Stimulated activated CD4-positive, alpha-beta T cell treated with anti-CD3 and anti-CD28 coated beads, TNF-alpha, amount 100 ng/mL, for 1 hour (primary cell): ENCODE results near the gene DAPK1.

ENCODE experiments used
- DNase-seq, 3 donors: peaks; one replicate each; pipeline ENCODE4 v3.0.0-alpha.2; 2020; ENCODE audit warnings: low read depth in 3 of 3, low spot score in 1 of 3

The DAPK1 gene

GRCh38 chr9:87638292-87638691, 140.6 kb downstream of the DAPK1 start:
- no peak for DNase-seq

GRCh38 chr9:87639949-87640348, 142.3 kb downstream of the DAPK1 start:
- DNase-seq = no peak

- DNase-seq = no peak
These were observed 142.7 kb downstream of the DAPK1 start for GRCh38 chr9:87640385-87640795.

GRCh38 chr9:87641067-87641466, 143.4 kb downstream of the DAPK1 start:
- DNase-seq = no peak

GRCh38 chr9:87642330-87643106, 144.9 kb downstream of the DAPK1 start:
- DNase-seq = no peak

GRCh38 chr9:87643107-87643650, 145.5 kb downstream of the DAPK1 start:
- DNase-seq = no peak

GRCh38 chr9:87643778-87644570, 146.3 kb downstream of the DAPK1 start:
- DNase-seq = no peak

- no peak for DNase-seq
These were observed 147.0 kb downstream of the DAPK1 start for GRCh38 chr9:87644659-87645058.

- no peak for DNase-seq
These were observed 148.9 kb downstream of the DAPK1 start for GRCh38 chr9:87646546-87646945.

GRCh38 chr9:87647114-87647513, 149.4 kb downstream of the DAPK1 start:
- DNase-seq = no peak

- DNase-seq = no peak
These were observed 150.9 kb downstream of the DAPK1 start for GRCh38 chr9:87648606-87649005.

GRCh38 chr9:87650611-87651295, 153.1 kb downstream of the DAPK1 start:
- no peak for DNase-seq

GRCh38 chr9:87651431-87651830, 153.8 kb downstream of the DAPK1 start:
- DNase-seq = no peak

GRCh38 chr9:87653941-87654340, 156.3 kb downstream of the DAPK1 start:
- DNase-seq = no peak

- DNase-seq = no peak
These were observed 158.1 kb downstream of the DAPK1 start for GRCh38 chr9:87655731-87656130.

- no peak for DNase-seq
These were observed 158.8 kb downstream of the DAPK1 start for GRCh38 chr9:87656485-87656884.

GRCh38 chr9:87657190-87657589, 159.5 kb downstream of the DAPK1 start:
- DNase-seq = no peak

GRCh38 chr9:87657893-87658292, 160.2 kb downstream of the DAPK1 start:
- no peak for DNase-seq

- DNase-seq = no peak
These were observed 160.8 kb downstream of the DAPK1 start for GRCh38 chr9:87658511-87658910.

GRCh38 chr9:87659534-87660419, 162.1 kb downstream of the DAPK1 start:
- no peak for DNase-seq

- no peak for DNase-seq
These were observed 163.6 kb downstream of the DAPK1 start for GRCh38 chr9:87661241-87661640.
